Dermis lymphatic vessel endothelial cell (primary cell): Measurements from ENCODE around the gene ZNF527. TPM values are rescaled to one million over a fixed set of nuclear protein-coding genes. Genes with fewer than 3 reads are reported as not detected.

Source experiments
- total RNA-seq: library from RNA; depleted of rRNA; stranded (reverse); fragments of >200 nt; gene quantifications from 2 replicates; pipeline ENCODE4 v1.2.1, GENCODE V29; 2014

ZNF527 gene
- 3.9 and 7.6 TPM in 2 replicates for total RNA-seq

GRCh38 chr19:37370880-37371661, at the start of gene ZNF527:
Gene ZNF527, plus strand, starts transcription at chr19:37371099. Its CDS starts 3,100 bp downstream, at chr19:37374199.

Other genes with a start within 250 kb of the ZNF527 start
- gene ZNF585A, start 198.4 kb upstream of the ZNF527 start, total RNA-seq = 6.8 and 7.7 TPM in 2 replicates
- gene ZNF585B, start 160.6 kb upstream of the ZNF527 start, total RNA-seq = 8.1 and 17.5 TPM in 2 replicates
- 5.4 and 6.1 TPM in 2 replicates for gene ZNF383, start 152.9 kb upstream of the ZNF527 start, total RNA-seq
- gene ZNF569, start 96.3 kb downstream of the ZNF527 start, total RNA-seq = 4.4 and 8.5 TPM in 2 replicates
- gene ZNF570, start 98.3 kb downstream of the ZNF527 start, total RNA-seq = 8.0 and 9.1 TPM in 2 replicates
- 0.22 and 0.86 TPM in 2 replicates for gene ZNF793, start 135.8 kb downstream of the ZNF527 start, total RNA-seq
- gene ZNF571, start 223.7 kb downstream of the ZNF527 start, total RNA-seq = 1.8 and 2.9 TPM in 2 replicates
- 0.33 and 0.34 TPM in 2 replicates for gene ZNF540, start 223.8 kb downstream of the ZNF527 start, total RNA-seq